ENCODE data around the gene SYNDIG1L. TPM values are rescaled to one million over a fixed set of nuclear protein-coding genes. Genes with fewer than 3 reads are reported as not detected.
"Not testable (repeated sequence)": the region's sequence is repeated elsewhere in the genome, so short reads cannot be mapped to it uniquely, and the experiment has no call there.

SYNDIG1L gene
- total RNA-seq, 2 donors from 2014 or later = 0.09 to 0.34 TPM

DNA sequence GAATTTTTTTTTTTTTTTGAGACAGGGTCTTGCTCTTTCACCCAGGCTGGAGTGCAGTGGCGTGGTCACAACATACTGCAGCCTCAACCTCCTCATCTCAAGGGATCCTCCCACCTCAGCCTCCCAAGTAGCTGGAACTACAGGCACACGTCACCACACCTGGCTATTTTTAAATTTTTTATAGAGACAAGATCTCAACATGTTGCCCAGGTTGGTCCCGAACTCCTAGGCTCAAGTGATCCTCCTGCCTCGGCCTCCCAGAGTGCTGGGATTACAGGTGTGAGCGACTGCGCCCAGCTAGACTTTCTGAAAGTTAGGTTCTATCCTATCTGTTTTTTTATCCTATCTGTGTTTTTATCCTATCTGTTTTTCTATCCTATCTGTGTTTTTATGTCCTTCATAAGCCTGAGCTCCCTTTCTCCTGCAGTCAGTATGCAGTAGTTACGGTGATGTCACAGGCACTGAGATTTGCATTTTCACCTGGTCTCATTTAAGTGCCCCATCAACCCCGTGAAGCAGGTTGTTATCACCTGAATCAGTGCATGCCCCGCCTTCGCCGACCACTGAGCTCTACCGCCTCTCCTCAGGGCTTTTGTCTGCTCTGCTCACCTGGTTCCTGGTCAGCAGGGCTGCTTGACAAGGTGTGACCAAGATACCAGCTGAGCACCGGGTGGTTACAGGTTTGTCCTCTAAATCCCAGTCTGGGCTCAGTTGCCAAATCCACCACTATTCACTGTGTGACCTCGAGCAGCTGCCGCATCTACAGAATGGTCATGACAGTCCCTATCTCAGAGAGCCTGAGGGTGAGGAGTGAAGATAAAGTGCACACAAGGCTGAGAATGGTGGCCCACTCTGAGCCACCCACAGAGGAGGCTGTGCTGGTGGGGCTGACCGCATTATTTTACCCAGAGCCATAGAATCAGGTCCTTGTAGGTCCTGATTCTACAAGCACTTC is 33.1 kb downstream of the SYNDIG1L start:
- no peaks in the 10 kb centered on the region for H3K9me3 ChIP-seq
- no peaks in the 10 kb centered on the region for H3K27me3 ChIP-seq (replicated peaks; ENCODE audit: insufficient read depth)
- no peak overlapping the region for H3K4me3 ChIP-seq
- intact Hi-C loops (cut with DNase I) = no loop called here
- H3K27ac ChIP-seq = no peak overlapping the region
- no peak for TF ChIP-seq POLR2A (IDR thresholded peaks at IDR 0.05)
- no peak for TF ChIP-seq POLR2AphosphoS5 (IDR thresholded peaks at IDR 0.05)
- TF ChIP-seq, protein P1, sequence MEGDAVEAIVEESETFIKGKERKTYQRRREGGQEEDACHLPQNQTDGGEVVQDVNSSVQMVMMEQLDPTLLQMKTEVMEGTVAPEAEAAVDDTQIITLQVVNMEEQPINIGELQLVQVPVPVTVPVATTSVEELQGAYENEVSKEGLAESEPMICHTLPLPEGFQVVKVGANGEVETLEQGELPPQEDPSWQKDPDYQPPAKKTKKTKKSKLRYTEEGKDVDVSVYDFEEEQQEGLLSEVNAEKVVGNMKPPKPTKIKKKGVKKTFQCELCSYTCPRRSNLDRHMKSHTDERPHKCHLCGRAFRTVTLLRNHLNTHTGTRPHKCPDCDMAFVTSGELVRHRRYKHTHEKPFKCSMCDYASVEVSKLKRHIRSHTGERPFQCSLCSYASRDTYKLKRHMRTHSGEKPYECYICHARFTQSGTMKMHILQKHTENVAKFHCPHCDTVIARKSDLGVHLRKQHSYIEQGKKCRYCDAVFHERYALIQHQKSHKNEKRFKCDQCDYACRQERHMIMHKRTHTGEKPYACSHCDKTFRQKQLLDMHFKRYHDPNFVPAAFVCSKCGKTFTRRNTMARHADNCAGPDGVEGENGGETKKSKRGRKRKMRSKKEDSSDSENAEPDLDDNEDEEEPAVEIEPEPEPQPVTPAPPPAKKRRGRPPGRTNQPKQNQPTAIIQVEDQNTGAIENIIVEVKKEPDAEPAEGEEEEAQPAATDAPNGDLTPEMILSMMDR (IDR thresholded peaks at IDR 0.05) = no peak
- no peaks in the 10 kb centered on the region for H3K36me3 ChIP-seq
- WGBS = 78% methylated on average over 16 of the region's 16 CpGs
- H3K4me1 ChIP-seq (replicated peaks) = peaks cover 3% of the 10 kb centered on the region
- DNase-seq (ENCODE audit: low spot score) = no peak

DNA sequence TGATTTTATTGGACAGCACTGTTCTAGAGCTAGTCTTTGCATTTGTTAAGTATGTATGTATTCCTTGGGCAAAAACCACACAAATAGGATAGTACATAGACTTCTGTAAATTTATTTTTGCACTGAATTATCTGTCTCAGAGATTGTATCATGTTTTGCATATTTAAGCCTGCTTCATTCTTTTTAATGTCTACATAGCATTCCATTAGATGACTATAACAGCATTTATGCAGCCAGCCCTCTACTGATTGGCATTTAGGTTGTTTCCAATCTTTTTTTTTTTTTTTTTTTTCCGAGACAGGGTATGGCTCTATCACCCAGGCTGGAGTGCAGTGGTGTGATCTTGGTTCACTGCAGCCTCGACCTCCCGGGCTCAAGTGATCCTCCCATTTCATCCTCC is 34.5 kb downstream of the SYNDIG1L start:
- Histone ChIP-seq H3K27ac (no peak overlapping the region), H3K4me1 (replicated peaks) (peaks cover 3% of the 10 kb centered on the region), H3K4me3 (no peak overlapping the region), H3K36me3 (no peaks in the 10 kb centered on the region), H3K9me3 (no peaks in the 10 kb centered on the region), H3K27me3 (replicated peaks; ENCODE audit: insufficient read depth) (no peaks in the 10 kb centered on the region)
- 93% methylated on average over 3 of the region's 3 CpGs for WGBS
- intact Hi-C loops (cut with DNase I) = no loop called here
- DNase-seq (ENCODE audit: low spot score) = no peak
- TF ChIP-seq POLR2AphosphoS5 (IDR thresholded peaks at IDR 0.05) (no peak), POLR2A (IDR thresholded peaks at IDR 0.05) (no peak)
- TF ChIP-seq, protein P1 (IDR thresholded peaks at IDR 0.05) = no peak

DNA sequence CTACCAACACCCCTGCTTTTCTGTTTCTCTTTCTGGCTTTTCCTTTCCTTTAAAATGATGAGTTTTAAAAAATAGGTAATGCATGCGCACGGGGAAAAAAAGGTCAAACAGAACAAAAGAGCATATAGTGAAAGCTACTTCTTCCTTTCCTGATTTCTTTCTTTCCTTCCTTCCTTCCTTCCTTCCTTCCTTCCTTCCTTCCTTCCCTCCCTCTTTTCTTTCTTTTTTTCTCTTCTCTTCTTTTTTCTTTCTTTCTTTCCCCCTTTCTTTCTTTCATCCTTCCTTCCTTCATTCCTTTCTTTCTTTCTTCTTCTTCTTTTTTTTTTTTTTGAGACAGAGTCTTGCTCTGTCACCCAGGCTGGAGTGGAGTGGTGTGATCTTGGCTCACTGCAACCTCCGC is 35.5 kb downstream of the SYNDIG1L start:
- H3K27ac ChIP-seq; H3K27me3 ChIP-seq (replicated peaks; ENCODE audit: insufficient read depth); H3K9me3 ChIP-seq; H3K36me3 ChIP-seq; DNase-seq (ENCODE audit: low spot score); intact Hi-C loops (cut with DNase I); H3K4me1 ChIP-seq (replicated peaks); H3K4me3 ChIP-seq: not testable (repeated sequence)
- 94% methylated on average over 3 of the region's 3 CpGs for WGBS

- no peak for DNase-seq (ENCODE audit: low spot score)
- H3K27ac ChIP-seq = no peak overlapping the region
- intact Hi-C loops (cut with DNase I) = no loop called here
- TF ChIP-seq, protein P1 (IDR thresholded peaks at IDR 0.05) = no peak
- TF ChIP-seq POLR2A (IDR thresholded peaks at IDR 0.05) (no peak), POLR2AphosphoS5 (IDR thresholded peaks at IDR 0.05) (no peak)
- no peaks in the 10 kb centered on the region for H3K36me3 ChIP-seq
- 60% methylated on average over 7 of the region's 7 CpGs for WGBS
- H3K4me1 ChIP-seq (replicated peaks) = peaks cover 3% of the 10 kb centered on the region
- no peaks in the 10 kb centered on the region for H3K27me3 ChIP-seq (replicated peaks; ENCODE audit: insufficient read depth)
- H3K4me3 ChIP-seq = no peak overlapping the region
- no peaks in the 10 kb centered on the region for H3K9me3 ChIP-seq
Observed at GRCh38 chr14:74389980-74390379, 36.0 kb downstream of the SYNDIG1L start.

- DNase-seq (ENCODE audit: low spot score) = no peak
- TF ChIP-seq, protein P1 (IDR thresholded peaks at IDR 0.05) = no peak
- TF ChIP-seq POLR2AphosphoS5 (IDR thresholded peaks at IDR 0.05) (no peak), POLR2A (IDR thresholded peaks at IDR 0.05) (no peak)
- no peaks in the 10 kb centered on the region for H3K36me3 ChIP-seq
- no peaks in the 10 kb centered on the region for H3K27me3 ChIP-seq (replicated peaks; ENCODE audit: insufficient read depth)
- H3K27ac ChIP-seq = no peak overlapping the region
- H3K4me1 ChIP-seq (replicated peaks) = no peaks in the 10 kb centered on the region
- no peak overlapping the region for H3K4me3 ChIP-seq
- no peaks in the 10 kb centered on the region for H3K9me3 ChIP-seq
- 93% methylated on average over 4 of the region's 4 CpGs for WGBS
- intact Hi-C loops (cut with DNase I) = no loop called here
Observed at GRCh38 chr14:74382231-74382630, 43.8 kb downstream of the SYNDIG1L start.

DNA sequence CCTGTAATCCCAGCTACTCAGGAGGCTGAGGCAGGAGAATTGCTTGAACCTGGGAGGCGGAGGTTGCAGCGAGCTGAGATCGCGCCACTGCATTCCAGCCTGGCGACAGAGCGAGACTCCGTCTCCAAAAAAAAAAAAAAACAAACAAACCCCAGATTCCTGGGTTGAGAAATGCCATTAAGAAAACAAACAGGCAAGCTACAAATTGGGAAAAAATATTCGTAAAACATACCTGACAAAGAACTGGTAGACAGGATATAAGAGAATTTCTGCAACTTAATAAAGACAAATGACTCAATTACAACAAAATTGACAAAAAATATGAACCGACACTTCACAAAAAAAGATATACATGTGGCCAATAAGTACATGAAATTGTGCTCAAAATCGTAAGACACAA is 44.4 kb downstream of the SYNDIG1L start:
- DNase-seq (ENCODE audit: low spot score); intact Hi-C loops (cut with DNase I); H3K36me3 ChIP-seq; H3K9me3 ChIP-seq; H3K4me3 ChIP-seq; H3K4me1 ChIP-seq (replicated peaks); H3K27me3 ChIP-seq (replicated peaks; ENCODE audit: insufficient read depth); H3K27ac ChIP-seq: not testable (repeated sequence)
- WGBS = 48% methylated on average over 10 of the region's 10 CpGs

All from prostate gland (tissue), 2 donors.